T-helper 9 cell (primary cell): Measurements from ENCODE around the gene SLC19A1.

ENCODE experiments used
- DNase-seq: peaks from one replicate; pipeline ENCODE4 v3.0.0-alpha.2; 2020

The SLC19A1 gene

DNA sequence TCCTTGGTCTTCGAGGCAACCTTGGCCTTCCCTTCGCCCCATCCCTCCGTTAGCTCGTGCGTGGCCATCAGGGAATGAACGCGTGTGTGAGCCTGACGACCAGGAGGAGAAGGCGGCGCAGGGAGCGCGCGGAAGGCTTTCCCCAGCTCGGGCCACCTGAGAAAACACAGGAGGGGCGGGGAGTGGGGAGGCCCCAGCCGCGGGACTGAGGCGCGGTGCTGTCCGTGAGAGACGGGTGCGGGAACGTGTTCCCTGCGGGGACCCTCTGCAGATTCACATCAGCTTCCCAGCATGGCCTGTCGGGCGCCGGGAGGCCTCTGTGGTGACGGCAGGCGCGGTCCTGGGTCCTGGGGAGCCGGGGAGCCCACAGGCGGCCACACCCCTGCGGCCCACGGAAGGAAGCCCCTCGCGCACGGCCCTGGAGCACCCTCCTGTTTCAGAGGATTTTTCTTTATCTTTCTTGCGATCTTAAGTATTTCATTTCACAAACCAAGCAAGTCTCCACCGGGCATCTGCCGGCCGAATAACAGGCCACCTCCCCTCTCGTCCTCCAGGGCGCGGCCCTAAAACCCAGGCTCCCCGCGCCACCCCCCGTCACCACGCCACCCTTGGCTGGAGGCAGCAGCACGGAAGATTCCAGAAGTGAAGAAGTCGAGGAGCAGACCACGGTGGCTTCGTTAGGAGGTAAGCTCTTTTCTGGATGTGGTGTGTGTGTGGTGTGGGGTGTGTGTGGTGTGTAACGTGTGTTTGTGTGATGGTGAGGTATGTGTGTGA is 66.3 kb downstream of the SLC19A1 start:
- DNase-seq = no peak

GRCh38 chr21:45475004-45475685 is 67.1 kb downstream of the SLC19A1 start:
- DNase-seq = no peak

GRCh38 chr21:45474323-45474950 is 67.8 kb downstream of the SLC19A1 start:
- DNase-seq = no peak

DNA sequence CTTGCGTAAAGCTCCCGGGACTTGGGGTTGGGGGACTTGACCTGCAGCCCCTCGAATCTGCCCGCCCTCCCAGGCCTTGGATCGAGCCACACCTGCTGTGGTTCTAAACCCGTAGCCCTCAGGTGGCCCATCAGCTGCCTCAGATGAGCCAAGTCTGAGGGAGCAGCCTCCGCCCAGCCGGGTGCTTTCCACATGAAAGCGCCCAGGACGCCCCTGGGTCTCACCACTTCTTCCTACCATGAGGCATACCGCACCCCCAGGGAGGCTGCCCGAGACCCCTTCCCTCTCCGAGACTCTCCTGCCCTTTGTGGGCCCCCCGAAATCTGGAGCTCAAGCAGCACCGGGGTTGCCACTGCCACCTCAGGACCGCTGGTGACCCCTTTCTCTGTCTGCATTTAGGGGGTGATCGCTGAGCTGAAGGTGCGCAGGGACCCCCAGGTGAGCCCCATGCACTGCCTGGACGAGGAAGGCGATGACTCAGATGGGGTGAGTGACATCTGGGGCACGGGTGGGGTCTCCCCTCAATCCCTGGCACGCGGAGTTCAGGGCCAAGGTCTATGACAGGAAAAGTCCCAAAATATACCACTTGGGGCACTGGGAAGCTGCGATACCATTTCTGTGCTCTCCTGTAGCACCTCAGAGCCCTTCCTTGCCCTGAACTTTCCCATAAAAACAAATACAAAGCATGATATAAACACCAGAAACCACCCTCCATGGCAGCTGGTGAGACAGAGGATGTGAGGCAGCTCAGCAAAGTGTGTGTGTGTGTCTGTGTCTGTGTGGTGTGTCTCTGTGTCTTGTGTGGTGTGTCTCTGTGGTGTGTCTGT is 68.5 kb downstream of the SLC19A1 start:
- no peak for DNase-seq

DNA sequence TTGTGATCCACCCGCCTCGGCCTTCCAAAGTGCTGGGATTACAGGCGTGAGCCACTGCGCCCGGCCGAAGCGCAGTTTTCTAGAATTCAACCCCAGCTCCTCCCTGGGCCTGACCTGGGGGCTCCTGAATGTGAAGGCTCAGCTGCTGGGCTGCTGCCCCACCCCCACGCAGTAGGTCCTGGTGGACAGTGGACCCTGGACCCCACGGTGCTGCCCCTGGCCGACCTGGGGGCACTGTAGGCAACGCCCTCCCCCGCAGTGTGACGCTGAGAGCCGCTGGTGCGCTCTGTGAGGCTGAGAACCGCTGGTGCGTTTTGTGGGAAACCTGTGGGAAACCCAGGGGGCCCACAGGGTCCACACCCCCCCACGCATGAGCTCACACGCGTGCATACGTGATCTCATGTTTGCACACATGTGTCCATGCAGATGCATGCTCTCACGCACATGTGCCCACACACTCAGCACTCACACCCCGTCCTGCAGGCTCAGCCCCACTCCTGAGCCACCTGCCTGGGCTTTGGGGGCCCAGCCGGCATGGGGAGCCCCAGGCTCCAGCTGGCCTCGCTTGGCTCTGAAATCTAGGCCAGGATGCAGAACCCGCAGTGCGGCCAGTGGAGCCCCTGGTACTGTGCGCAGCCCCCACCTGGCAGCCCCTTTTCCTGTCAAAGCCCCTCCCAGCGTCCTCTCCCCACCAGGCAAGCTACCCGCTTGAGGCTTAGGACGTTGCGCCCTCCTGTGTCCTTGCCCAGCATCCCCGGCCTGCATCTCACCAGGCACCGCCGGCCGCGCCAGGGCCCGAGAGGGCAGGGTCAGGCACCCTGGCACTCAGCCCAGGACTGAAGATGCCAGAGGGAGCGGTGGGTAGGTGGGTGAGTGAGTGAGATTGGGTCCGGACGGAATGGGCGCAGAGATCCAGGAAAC is 69.5 kb downstream of the SLC19A1 start:
- no peak for DNase-seq

DNA sequence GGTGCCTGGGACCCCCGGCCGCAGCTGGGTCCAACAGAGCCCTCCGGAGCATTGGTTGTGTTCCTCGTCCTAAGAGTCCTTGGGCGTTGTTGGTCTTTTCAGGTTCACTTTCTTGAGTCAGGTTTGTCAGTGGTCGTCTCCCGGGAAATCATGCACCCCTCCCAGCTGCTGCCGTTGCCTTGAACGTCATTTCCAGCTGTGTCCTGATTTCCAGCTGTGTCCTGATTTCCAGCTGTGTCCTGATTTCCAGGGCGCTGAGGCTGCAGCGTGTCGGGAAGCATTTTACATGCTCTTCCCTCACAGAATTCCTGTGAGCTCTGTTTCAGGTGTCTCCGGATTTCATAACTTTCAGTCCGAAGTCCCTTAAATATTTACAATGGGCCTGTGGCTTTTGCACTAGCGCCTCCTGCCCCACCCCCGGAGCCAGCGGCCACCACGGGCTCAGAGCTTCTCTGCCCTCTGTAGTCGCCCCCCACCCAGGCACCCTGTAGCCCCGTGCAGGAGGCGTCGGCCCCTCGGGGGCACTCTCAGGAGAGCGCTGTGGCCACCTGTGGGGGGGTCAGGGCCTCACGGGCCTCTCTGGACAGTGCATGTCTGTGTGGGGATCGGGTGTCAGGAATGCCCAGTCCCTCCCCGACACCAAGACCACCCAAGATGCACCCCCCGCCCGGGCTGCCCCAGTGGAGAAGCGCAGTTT is 70.6 kb downstream of the SLC19A1 start:
- DNase-seq = no peak

GRCh38 chr21:45470773-45471524 is 71.3 kb downstream of the SLC19A1 start:
- DNase-seq = no peak

DNA sequence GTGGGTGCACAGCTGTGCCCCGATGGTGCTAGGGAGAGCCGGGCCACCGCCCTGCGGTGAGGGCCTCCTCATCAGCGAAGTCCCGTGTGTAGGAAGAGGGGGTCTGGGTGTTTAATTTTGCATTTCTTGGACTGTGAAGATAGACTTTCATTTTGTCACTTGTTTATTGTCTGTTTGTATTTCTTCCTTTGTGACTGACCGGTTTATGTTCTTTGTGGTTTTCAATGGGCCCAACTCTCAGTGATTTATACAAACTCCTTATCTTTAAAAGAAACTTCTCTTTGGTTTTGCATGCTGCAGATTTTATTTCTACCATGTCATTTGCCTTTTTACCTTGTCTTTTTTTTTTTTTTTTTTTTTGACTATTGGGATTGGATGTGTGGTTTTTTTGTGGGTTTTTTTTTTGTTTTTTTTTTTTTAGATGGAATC is 72.1 kb downstream of the SLC19A1 start:
- no peak for DNase-seq

GRCh38 chr21:45469273-45470086 is 72.8 kb downstream of the SLC19A1 start:
- DNase-seq = no peak

GRCh38 chr21:45468971-45469272 is 73.3 kb downstream of the SLC19A1 start:
- DNase-seq = no peak

DNA sequence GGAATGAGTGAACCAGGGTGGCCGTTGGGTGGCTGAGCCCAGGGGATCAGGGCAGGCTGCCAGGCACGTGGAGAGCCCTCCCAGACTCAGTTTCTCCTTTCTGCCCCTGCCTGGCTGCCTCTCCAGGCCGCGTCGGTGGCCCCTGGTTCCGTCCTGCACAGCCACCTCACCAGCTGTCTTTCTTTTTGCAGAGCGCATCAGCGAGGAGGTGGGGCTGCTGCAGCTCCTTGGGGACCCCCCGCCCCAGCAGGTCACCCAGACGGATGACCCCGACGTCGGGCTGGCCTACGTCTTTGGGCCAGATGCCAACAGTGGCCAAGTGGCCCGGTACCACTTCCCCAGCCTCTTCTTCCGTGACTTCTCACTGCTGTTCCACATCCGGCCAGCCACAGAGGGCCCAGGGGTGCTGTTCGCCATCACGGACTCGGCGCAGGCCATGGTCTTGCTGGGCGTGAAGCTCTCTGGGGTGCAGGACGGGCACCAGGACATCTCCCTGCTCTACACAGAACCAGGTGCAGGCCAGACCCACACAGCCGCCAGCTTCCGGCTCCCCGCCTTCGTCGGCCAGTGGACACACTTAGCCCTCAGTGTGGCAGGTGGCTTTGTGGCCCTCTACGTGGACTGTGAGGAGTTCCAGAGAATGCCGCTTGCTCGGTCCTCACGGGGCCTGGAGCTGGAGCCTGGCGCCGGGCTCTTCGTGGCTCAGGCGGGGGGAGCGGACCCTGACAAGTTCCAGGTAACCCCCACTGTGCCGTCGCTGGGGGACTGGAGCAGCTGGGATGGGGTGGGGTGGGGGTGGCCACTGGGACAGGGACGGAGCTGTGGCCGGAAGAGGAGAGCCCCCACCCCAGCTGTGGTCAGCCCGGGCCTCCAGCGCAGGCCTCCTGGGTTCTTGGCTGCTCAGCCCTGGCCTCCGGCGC is 73.9 kb downstream of the SLC19A1 start:
- no peak for DNase-seq

- no peak for DNase-seq
Measured at GRCh38 chr21:45467221-45467779, 74.9 kb downstream of the SLC19A1 start.

- DNase-seq = no peak
Measured at GRCh38 chr21:45466330-45467220, 75.7 kb downstream of the SLC19A1 start.

- DNase-seq = no peak
Measured at GRCh38 chr21:45465611-45466329, 76.5 kb downstream of the SLC19A1 start.

GRCh38 chr21:45465105-45465504 is 77.1 kb downstream of the SLC19A1 start:
- DNase-seq = no peak

- no peak for DNase-seq
Measured at GRCh38 chr21:45464309-45464708, 77.9 kb downstream of the SLC19A1 start.
